Neural cell (in vitro differentiated cells): ENCODE data around the gene GASK1A. TPM values are rescaled to one million over a fixed set of nuclear protein-coding genes. Genes with fewer than 3 reads are reported as not detected.

Source experiments
- H2AFZ ChIP-seq: fragments of 200-600, 300-800 bp; sonication (generic), shearing (Covaris generic); 2 replicates; pipeline ENCODE4 v1.6.0; 2014; ENCODE audit warnings: low read depth, mild to moderate bottlenecking, antibody characterized with exemption, low read length, moderate library complexity
- H3F3A ChIP-seq: fragments of 200-600 bp; shearing (Covaris generic); 2 replicates; pipeline ENCODE4 v1.6.1; 2016; ENCODE audit warnings: mild to moderate bottlenecking, moderate library complexity, mixed read lengths, antibody characterized with exemption, low read length; ENCODE audit not compliant: insufficient read depth, poor library complexity, severe bottlenecking
- H3K27ac ChIP-seq: fragments of 200-600, 300-800 bp; sonication (generic), shearing (Covaris generic); 2 replicates; pipeline ENCODE4 v1.5.1; 2014; ENCODE audit warnings: mild to moderate bottlenecking, low read length, moderate library complexity
- H3K27me3 ChIP-seq: fragments of 300-800, 200-600 bp; sonication (generic), shearing (Covaris generic); 2 replicates; pipeline ENCODE4 v1.6.0; 2014; ENCODE audit warnings: mild to moderate bottlenecking, low read depth, low read length, moderate library complexity; ENCODE audit not compliant: insufficient read depth
- H3K36me3 ChIP-seq: fragments of 300-800, 200-600 bp; sonication (generic), shearing (Covaris generic); 2 replicates; pipeline ENCODE4 v1.5.1; 2014; ENCODE audit warnings: mild to moderate bottlenecking, antibody characterized with exemption, low read length, moderate library complexity; ENCODE audit not compliant: insufficient read depth
- H3K4me2 ChIP-seq: fragments of 300-800, 200-600 bp; sonication (generic), shearing (Covaris generic); 2 replicates; pipeline ENCODE4 v1.6.0; 2014; ENCODE audit warnings: mild to moderate bottlenecking, low read length
- H3K4me3 ChIP-seq: fragments of 300-800, 200-600 bp; sonication (generic), shearing (Covaris generic); 2 replicates; pipeline ENCODE4 v1.5.1; 2014; ENCODE audit warnings: mild to moderate bottlenecking, low read length, moderate library complexity
- H3K79me2 ChIP-seq: fragments of 200-600 bp; shearing (Covaris generic); replicated peaks from 2 replicates; pipeline ENCODE4 v1.6.0; 2014; ENCODE audit warnings: mild to moderate bottlenecking, low read length, moderate library complexity; ENCODE audit not compliant: insufficient read depth
- H3K9ac ChIP-seq: fragments of 300-800, 200-600 bp; sonication (generic), shearing (Covaris generic); 2 replicates; pipeline ENCODE4 v1.6.1; 2016; ENCODE audit warnings: mild to moderate bottlenecking, low read length, mixed read lengths
- H3K9me2 ChIP-seq: fragments of 200-600 bp; shearing (Covaris generic); 2 replicates; pipeline ENCODE4 v1.6.1; 2016; ENCODE audit warnings: mild to moderate bottlenecking, low read length, mixed read lengths; ENCODE audit not compliant: insufficient read depth
- H3K9me3 ChIP-seq: fragments of 200-600, 300-800 bp; sonication (generic), shearing (Covaris generic); 2 replicates; pipeline ENCODE4 v1.6.1; 2016; ENCODE audit warnings: mild to moderate bottlenecking, mixed run types, low read length, moderate library complexity, mixed read lengths
- H4K20me1 ChIP-seq: fragments of 200-600 bp; shearing (Covaris generic); 2 replicates; pipeline ENCODE4 v1.6.1; 2016; ENCODE audit warnings: mild to moderate bottlenecking, mixed run types; ENCODE audit not compliant: insufficient read depth
- EP300 ChIP-seq: fragments of 450-650 bp; conservative IDR thresholded peaks from 2 replicates; pipeline ENCODE4 v1.6.1; 2014; ENCODE audit warnings: antibody characterized with exemption, mild to moderate bottlenecking, moderate library complexity; ENCODE audit not compliant: poor library complexity, severe bottlenecking
- EZH2 ChIP-seq: fragments of 200-600, 300-800 bp; shearing (Covaris generic), sonication (generic); IDR thresholded peaks from 2 replicates; pipeline ENCODE4 v1.6.1; 2014; ENCODE audit warnings: antibody characterized with exemption, low read length, borderline replicate concordance, mild to moderate bottlenecking; ENCODE audit not compliant: insufficient read depth, poor library complexity, severe bottlenecking
- REST ChIP-seq: IDR thresholded peaks from 2 replicates; pipeline ENCODE4 v1.6.1; 2012; ENCODE audit warnings: borderline replicate concordance
- SMC3 ChIP-seq: fragments of 450-650 bp; conservative IDR thresholded peaks from 2 replicates; pipeline ENCODE4 v1.6.1; 2014; ENCODE audit warnings: antibody characterized with exemption, mild to moderate bottlenecking, moderate library complexity; ENCODE audit not compliant: poor library complexity
- TAF1 ChIP-seq: IDR thresholded peaks from 2 replicates; pipeline ENCODE4 v1.6.1; 2012; ENCODE audit warnings: low read depth
- polyA plus RNA-seq: library from polyadenylated mRNA; depleted of rRNA; stranded (reverse); fragments of >200 nt; gene quantifications from 2 replicates; pipeline ENCODE4 v1.2.3, GENCODE V29; 2014
- TF ChIP-seq, protein P1 (sequence below): fragments of 450-650 bp; IDR thresholded peaks from 2 replicates; pipeline ENCODE4 v1.5.1; 2014; ENCODE audit warnings: antibody characterized with exemption, mild to moderate bottlenecking, moderate library complexity; ENCODE audit not compliant: poor library complexity, severe bottlenecking

The GASK1A gene
- polyA plus RNA-seq, 1 donor from 2014 or later: not detected

DNA sequence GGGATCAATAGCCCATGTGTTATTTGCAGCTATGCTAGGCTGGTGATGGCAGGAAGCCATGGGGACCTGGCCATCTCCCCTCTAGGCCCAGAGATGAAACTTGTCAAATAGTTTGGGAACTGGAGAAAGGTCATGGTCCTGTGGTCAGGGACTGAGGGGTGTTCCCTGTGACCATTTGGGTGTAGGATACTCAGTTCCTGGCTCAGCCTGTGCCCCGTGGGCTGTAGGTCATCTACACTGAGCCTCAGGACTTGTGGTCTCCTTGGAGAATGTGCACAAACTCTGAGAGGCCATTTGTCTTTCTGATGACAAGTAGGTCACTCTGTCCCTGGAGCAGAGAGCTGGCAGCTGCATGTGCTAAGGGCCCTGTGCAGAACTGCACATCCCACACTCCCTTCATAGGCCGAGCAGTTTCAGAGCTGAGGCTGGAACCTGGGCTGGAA is 17.5 kb downstream of the GASK1A start (continued):
- TF ChIP-seq REST: no peak
- no peak for TF ChIP-seq EZH2

- H3K9me2 ChIP-seq: no peaks in the 10 kb centered on the region
- H3K36me3 ChIP-seq: no peaks in the 10 kb centered on the region
- no peak overlapping the region for H3K4me3 ChIP-seq
- no peaks in the 10 kb centered on the region for H3K79me2 ChIP-seq
- no peak overlapping the region for H3K4me2 ChIP-seq
- no peaks in the 10 kb centered on the region for H3K9me3 ChIP-seq
- no peak overlapping the region for H3K27ac ChIP-seq
- TF ChIP-seq EZH2: no peak
- TF ChIP-seq, protein P1, sequence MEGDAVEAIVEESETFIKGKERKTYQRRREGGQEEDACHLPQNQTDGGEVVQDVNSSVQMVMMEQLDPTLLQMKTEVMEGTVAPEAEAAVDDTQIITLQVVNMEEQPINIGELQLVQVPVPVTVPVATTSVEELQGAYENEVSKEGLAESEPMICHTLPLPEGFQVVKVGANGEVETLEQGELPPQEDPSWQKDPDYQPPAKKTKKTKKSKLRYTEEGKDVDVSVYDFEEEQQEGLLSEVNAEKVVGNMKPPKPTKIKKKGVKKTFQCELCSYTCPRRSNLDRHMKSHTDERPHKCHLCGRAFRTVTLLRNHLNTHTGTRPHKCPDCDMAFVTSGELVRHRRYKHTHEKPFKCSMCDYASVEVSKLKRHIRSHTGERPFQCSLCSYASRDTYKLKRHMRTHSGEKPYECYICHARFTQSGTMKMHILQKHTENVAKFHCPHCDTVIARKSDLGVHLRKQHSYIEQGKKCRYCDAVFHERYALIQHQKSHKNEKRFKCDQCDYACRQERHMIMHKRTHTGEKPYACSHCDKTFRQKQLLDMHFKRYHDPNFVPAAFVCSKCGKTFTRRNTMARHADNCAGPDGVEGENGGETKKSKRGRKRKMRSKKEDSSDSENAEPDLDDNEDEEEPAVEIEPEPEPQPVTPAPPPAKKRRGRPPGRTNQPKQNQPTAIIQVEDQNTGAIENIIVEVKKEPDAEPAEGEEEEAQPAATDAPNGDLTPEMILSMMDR: no peak
- H3K9ac ChIP-seq: no peak overlapping the region
- H4K20me1 ChIP-seq: no peaks in the 10 kb centered on the region
- H2AFZ ChIP-seq: no peak overlapping the region
- no peaks in the 10 kb centered on the region for H3K27me3 ChIP-seq
- no peaks in the 10 kb centered on the region for H3F3A ChIP-seq
These were observed 20.1 kb downstream of the GASK1A start for GRCh38 chr3:42999212-42999611.

DNA sequence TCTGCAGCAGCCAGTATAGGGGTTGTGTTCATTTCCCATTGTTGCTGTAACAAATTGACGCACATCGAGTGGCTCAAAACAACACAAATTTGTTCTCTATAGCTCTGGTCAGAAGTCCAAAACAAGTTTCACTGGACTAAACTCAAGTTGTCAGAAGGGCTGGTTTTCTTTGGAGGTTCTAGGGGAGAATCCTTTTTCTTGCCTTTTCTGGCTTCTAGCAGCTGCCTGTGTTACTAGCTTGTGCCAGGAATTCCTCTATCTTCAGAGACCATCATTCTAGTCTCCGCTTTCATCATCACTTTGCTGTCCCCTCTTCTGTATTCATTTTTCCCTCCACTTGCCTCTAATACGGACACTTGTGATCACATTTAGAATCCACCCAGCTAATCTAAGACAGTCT is 20.5 kb downstream of the GASK1A start:
- no peak overlapping the region for H3K9ac ChIP-seq

DNA sequence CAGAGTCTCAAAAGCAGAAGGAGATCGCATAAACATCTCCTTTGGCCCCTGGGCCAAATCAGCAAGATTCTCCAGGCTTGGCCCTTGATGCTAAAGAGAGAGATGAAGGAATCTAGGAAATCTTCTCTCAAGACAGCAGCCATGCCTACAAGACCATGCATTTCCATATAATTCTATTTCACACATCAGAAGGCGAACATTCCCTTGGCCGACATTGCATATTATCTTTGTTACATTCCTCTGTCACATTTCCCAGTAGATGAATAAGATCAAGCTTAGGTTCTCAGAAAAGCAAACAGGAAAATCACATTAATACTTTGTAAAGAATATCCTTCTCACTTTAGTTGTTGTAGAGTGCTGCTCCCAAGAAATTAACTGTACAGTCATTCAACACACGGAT is 21.3 kb downstream of the GASK1A start:
- Histone ChIP-seq H3K9me3 (no peaks in the 10 kb centered on the region), H2AFZ (no peak overlapping the region), H3K4me3 (no peak overlapping the region), H3K9me2 (no peaks in the 10 kb centered on the region), H3K4me2 (no peak overlapping the region), H3K9ac (no peak overlapping the region), H4K20me1 (no peaks in the 10 kb centered on the region), H3K27ac (no peak overlapping the region), H3K79me2 (no peaks in the 10 kb centered on the region), H3K27me3 (no peaks in the 10 kb centered on the region), H3F3A (no peaks in the 10 kb centered on the region), H3K36me3 (no peaks in the 10 kb centered on the region)
- TF ChIP-seq TAF1: no peak
- no peak for TF ChIP-seq SMC3
- no peak for TF ChIP-seq REST

More for the DNA sequence above, 20.5 kb downstream of the GASK1A start:
- H3K36me3 ChIP-seq: no peaks in the 10 kb centered on the region
- no peak overlapping the region for H3K4me2 ChIP-seq
- no peaks in the 10 kb centered on the region for H3K27me3 ChIP-seq
- no peaks in the 10 kb centered on the region for H4K20me1 ChIP-seq
- no peaks in the 10 kb centered on the region for H3K9me2 ChIP-seq
- no peak overlapping the region for H3K4me3 ChIP-seq
- H3K27ac ChIP-seq: no peak overlapping the region
- no peaks in the 10 kb centered on the region for H3K9me3 ChIP-seq
- no peaks in the 10 kb centered on the region for H3F3A ChIP-seq
- no peak for TF ChIP-seq EZH2
- no peak for TF ChIP-seq EP300
- H2AFZ ChIP-seq: no peak overlapping the region
- H3K79me2 ChIP-seq: no peaks in the 10 kb centered on the region
